T-helper 1 cell treated with Interleukin-12 subunit alpha and Interleukin-12 subunit beta and Interleukin-4 antibody, amounts not matched to agents 30 ng/mL and 1 ng/mL, for 36 hours (primary cell): ENCODE data around the gene CREB5. TPM values are rescaled to one million over a fixed set of nuclear protein-coding genes. Genes with fewer than 3 reads are reported as not detected.
"Not testable (repeated sequence)": the region's sequence is repeated elsewhere in the genome, so short reads cannot be mapped to it uniquely, and the experiment has no call there.

Experiments
- intact Hi-C: fragments of 100-400 bp; cut with micrococcal nuclease; formaldehyde crosslinking; loops from one replicate; pipeline ENCODE4 v1.15.1; 2024
- total RNA-seq: library from RNA; stranded (reverse); gene quantifications from 2 replicates; pipeline ENCODE4 v1.2.3, GENCODE V29; 2022

Gene CREB5
- total RNA-seq, 1 donor from 2014 or later, result not detected

GRCh38 chr7:28576656-28577055 lies 164.3 kb downstream of the CREB5 start:
- intact Hi-C loops, result no loop called here

- intact Hi-C loops, result no loop called here
Measured at GRCh38 chr7:28579571-28579970, 167.3 kb downstream of the CREB5 start.

- intact Hi-C loops, result no loop called here
Measured at GRCh38 chr7:28580665-28581064, 168.3 kb downstream of the CREB5 start.

GRCh38 chr7:28581351-28581750 lies 169.0 kb downstream of the CREB5 start:
- intact Hi-C loops, result no loop called here

- intact Hi-C loops, result no loop called here
Measured at GRCh38 chr7:28582226-28582625, 169.9 kb downstream of the CREB5 start.

- intact Hi-C loops, result no loop called here
Measured at GRCh38 chr7:28584235-28584634, 171.9 kb downstream of the CREB5 start.

- intact Hi-C loops, result no loop called here
Measured at GRCh38 chr7:28586736-28587135, 174.4 kb downstream of the CREB5 start.

GRCh38 chr7:28587211-28587610 lies 174.9 kb downstream of the CREB5 start:
- intact Hi-C loops, result no loop called here

GRCh38 chr7:28588602-28589001 lies 176.3 kb downstream of the CREB5 start:
- intact Hi-C loops, result no loop called here

- intact Hi-C loops, result no loop called here
Measured at GRCh38 chr7:28591041-28591674, 178.8 kb downstream of the CREB5 start.

- intact Hi-C loops, result no loop called here
Measured at GRCh38 chr7:28591725-28592349, 179.5 kb downstream of the CREB5 start.

GRCh38 chr7:28592861-28593260 lies 180.5 kb downstream of the CREB5 start:
- intact Hi-C loops, result no loop called here

- intact Hi-C loops, result no loop called here
Measured at GRCh38 chr7:28595076-28595475, 182.8 kb downstream of the CREB5 start.

GRCh38 chr7:28595801-28596200 lies 183.5 kb downstream of the CREB5 start:
- intact Hi-C loops, result no loop called here

- intact Hi-C loops, result no loop called here
Measured at GRCh38 chr7:28596245-28596935, 184.1 kb downstream of the CREB5 start.

GRCh38 chr7:28597284-28597683 lies 185.0 kb downstream of the CREB5 start:
- intact Hi-C loops, result no loop called here

- intact Hi-C loops, result not testable (repeated sequence)
Measured at GRCh38 chr7:28598037-28598436, 185.7 kb downstream of the CREB5 start.

- intact Hi-C loops, result no loop called here
Measured at GRCh38 chr7:28598586-28598985, 186.3 kb downstream of the CREB5 start.

GRCh38 chr7:28599411-28599810 lies 187.1 kb downstream of the CREB5 start:
- intact Hi-C loops, result no loop called here

GRCh38 chr7:28602282-28602681 lies 190.0 kb downstream of the CREB5 start:
- intact Hi-C loops, result no loop called here

- intact Hi-C loops, result no loop called here
Measured at GRCh38 chr7:28605427-28606085, 193.2 kb downstream of the CREB5 start.

GRCh38 chr7:28606421-28606820 lies 194.1 kb downstream of the CREB5 start:
- intact Hi-C loops, result no loop called here
